ENCODE measurements around the gene WDR76. TPM values are rescaled to one million over a fixed set of nuclear protein-coding genes. Genes with fewer than 3 reads are reported as not detected.
"Not testable (repeated sequence)": the region's sequence is repeated elsewhere in the genome, so short reads cannot be mapped to it uniquely, and the experiment has no call there.

WDR76 gene
- total and polyA plus RNA-seq, 7 experiments from 2014 or later: 6.6 to 62.1 (median 9.3) TPM

GRCh38 chr15:43831519-43832052, 4.8 kb downstream of the WDR76 start:
- ATAC-seq; intact Hi-C loops (cut with micrococcal nuclease); H3K27me3 ChIP-seq (ENCODE audit: control insufficient read depth in 2 of 2, insufficient read depth in 2 of 2, low read length in 2 of 2); DNase-seq; H3K27me3 Mint-ChIP-seq; H3K27ac ChIP-seq (ENCODE audit: low read depth, low read length); H3K9me3 ChIP-seq (ENCODE audit: control insufficient read depth in 2 of 3, low read length in 3 of 3); H3K4me3 ChIP-seq (ENCODE audit: low read length); H3K9me3 Mint-ChIP-seq; H3K36me3 ChIP-seq (ENCODE audit: control insufficient read depth in 2 of 3, insufficient read depth in 3 of 3, low read length in 3 of 3); H3K4me1 ChIP-seq (ENCODE audit: control insufficient read depth in 2 of 2, insufficient read depth in 2 of 2, low read length in 2 of 2): not testable (repeated sequence)
- H3K36me3 Mint-ChIP-seq: peaks cover 0 to 24% (median 8%) of the 10 kb centered on the region in 5 donors
- H3K4me1 Mint-ChIP-seq: peaks cover 26 to 43% (median 39%) of the 10 kb centered on the region in 7 donors
- peak overlapping the region in 1 of 10 donors; percentile 67 for H3K4me3 Mint-ChIP-seq
- ChIA-PET CTCF (interaction anchor here (0.5 to 0.8 kb wide), 2 partner anchors 666 to 746 kb away, joined by 3 to 4 read pairs; no protein-coding TSS in a partner anchor), POLR2A (interaction anchor here (1.1 kb wide), 1 partner anchor 38 kb away, joined by 5 read pairs; no protein-coding TSS in a partner anchor)
- H3K27ac Mint-ChIP-seq: peak overlapping the region in 4 of 9 donors; percentile 8 to 75 (median 42)

- H3K4me1 Mint-ChIP-seq: peaks cover 21 to 43% (median 32%) of the 10 kb centered on the region in 7 donors
- intact Hi-C loops (cut with micrococcal nuclease); H3K27me3 Mint-ChIP-seq; H3K9me3 Mint-ChIP-seq; ATAC-seq; H3K4me3 ChIP-seq (ENCODE audit: low read length); H3K27ac ChIP-seq (ENCODE audit: low read depth, low read length); POLR2A ChIA-PET; H3K9me3 ChIP-seq (ENCODE audit: control insufficient read depth in 2 of 3, low read length in 3 of 3); H3K4me1 ChIP-seq (ENCODE audit: control insufficient read depth in 2 of 2, insufficient read depth in 2 of 2, low read length in 2 of 2); H3K27me3 ChIP-seq (ENCODE audit: control insufficient read depth in 2 of 2, insufficient read depth in 2 of 2, low read length in 2 of 2); H3K36me3 ChIP-seq (ENCODE audit: control insufficient read depth in 2 of 3, insufficient read depth in 3 of 3, low read length in 3 of 3); DNase-seq: not testable (repeated sequence)
- H3K36me3 Mint-ChIP-seq: peaks cover 0 to 24% (median 11%) of the 10 kb centered on the region in 5 donors
- peak overlapping the region in 1 of 10 donors; percentile 67 for H3K4me3 Mint-ChIP-seq
- peak overlapping the region in 2 of 9 donors; percentile 8 to 75 for H3K27ac Mint-ChIP-seq
- CTCF ChIA-PET: interaction anchor here (0.8 kb wide), 1 partner anchor 1625 kb away, joined by 4 read pairs; no protein-coding TSS in a partner anchor
These were observed 5.7 kb downstream of the WDR76 start for GRCh38 chr15:43832485-43832884.

- intact Hi-C loops (cut with micrococcal nuclease): no loop called here
- no peak overlapping the region for H3K4me3 Mint-ChIP-seq
- Histone ChIP-seq H3K36me3 (ENCODE audit: control insufficient read depth in 2 of 3, insufficient read depth in 3 of 3, low read length in 3 of 3) (peaks cover 0 to 21% (median 4%) of the 10 kb centered on the region in 3 experiments), H3K27ac (ENCODE audit: low read depth, low read length) (no peak overlapping the region), H3K9me3 (ENCODE audit: control insufficient read depth in 2 of 3, low read length in 3 of 3) (no peaks in the 10 kb centered on the region), H3K4me3 (ENCODE audit: low read length) (no peak overlapping the region), H3K27me3 (ENCODE audit: control insufficient read depth in 2 of 2, insufficient read depth in 2 of 2, low read length in 2 of 2) (no peaks in the 10 kb centered on the region), H3K4me1 (ENCODE audit: control insufficient read depth in 2 of 2, insufficient read depth in 2 of 2, low read length in 2 of 2) (no peaks in the 10 kb centered on the region)
- no peaks in the 10 kb centered on the region for H3K27me3 Mint-ChIP-seq
- no peak for ATAC-seq
- ChIA-PET CTCF (interaction anchor here (0.6 kb wide), 1 partner anchor 553 kb away, joined by 9 read pairs; no protein-coding TSS in a partner anchor), POLR2A (no interaction called here)
- peak overlapping the region in 1 of 9 donors; percentile 12 for H3K27ac Mint-ChIP-seq
- peaks cover 0 to 30% (median 18%) of the 10 kb centered on the region in 5 donors for H3K36me3 Mint-ChIP-seq
- DNase-seq: no peak
- no peaks in the 10 kb centered on the region for H3K9me3 Mint-ChIP-seq
- H3K4me1 Mint-ChIP-seq: peaks cover 0 to 6% (median 0%) of the 10 kb centered on the region in 7 donors
These were observed 18.6 kb downstream of the WDR76 start for GRCh38 chr15:43845421-43845820.

GRCh38 chr15:43851251-43851650, 24.4 kb downstream of the WDR76 start:
- no peak overlapping the region for H3K4me3 ChIP-seq (ENCODE audit: low read length)
- ATAC-seq (no peak), DNase-seq (no peak)
- H3K36me3 ChIP-seq (ENCODE audit: control insufficient read depth in 2 of 3, insufficient read depth in 3 of 3, low read length in 3 of 3): peaks cover 0 to 19% (median 4%) of the 10 kb centered on the region in 3 experiments
- H3K27ac ChIP-seq (ENCODE audit: low read depth, low read length): no peak overlapping the region
- no peaks in the 10 kb centered on the region for H3K27me3 ChIP-seq (ENCODE audit: control insufficient read depth in 2 of 2, insufficient read depth in 2 of 2, low read length in 2 of 2)
- H3K4me3 Mint-ChIP-seq: no peak overlapping the region
- no peaks in the 10 kb centered on the region for H3K27me3 Mint-ChIP-seq
- H3K4me1 Mint-ChIP-seq: peaks cover 0 to 5% (median 0%) of the 10 kb centered on the region in 7 donors
- intact Hi-C loops (cut with micrococcal nuclease): no loop called here
- POLR2A ChIA-PET: interaction anchor here (0.6 kb wide), 1 partner anchor 106 kb away, joined by 3 read pairs; no protein-coding TSS in a partner anchor
- H3K36me3 Mint-ChIP-seq: peaks cover 0 to 42% (median 23%) of the 10 kb centered on the region in 5 donors
- no peaks in the 10 kb centered on the region for H3K4me1 ChIP-seq (ENCODE audit: control insufficient read depth in 2 of 2, insufficient read depth in 2 of 2, low read length in 2 of 2)
- no peaks in the 10 kb centered on the region for H3K9me3 ChIP-seq (ENCODE audit: control insufficient read depth in 2 of 3, low read length in 3 of 3)
- CTCF ChIA-PET: no interaction called here
- no peaks in the 10 kb centered on the region for H3K9me3 Mint-ChIP-seq
- no peak overlapping the region for H3K27ac Mint-ChIP-seq

- H3K36me3 ChIP-seq (ENCODE audit: control insufficient read depth in 2 of 3, insufficient read depth in 3 of 3, low read length in 3 of 3): peaks cover 0 to 15% (median 4%) of the 10 kb centered on the region in 3 experiments
- no peaks in the 10 kb centered on the region for H3K9me3 ChIP-seq (ENCODE audit: control insufficient read depth in 2 of 3, low read length in 3 of 3)
- POLR2A ChIA-PET: no interaction called here
- no peak overlapping the region for H3K4me3 Mint-ChIP-seq
- no peak overlapping the region for H3K4me3 ChIP-seq (ENCODE audit: low read length)
- H3K9me3 Mint-ChIP-seq: no peaks in the 10 kb centered on the region
- no peak overlapping the region for H3K27ac Mint-ChIP-seq
- no peak overlapping the region for H3K27ac ChIP-seq (ENCODE audit: low read depth, low read length)
- intact Hi-C loops (cut with micrococcal nuclease): no loop called here
- H3K4me1 ChIP-seq (ENCODE audit: control insufficient read depth in 2 of 2, insufficient read depth in 2 of 2, low read length in 2 of 2): no peaks in the 10 kb centered on the region
- peaks cover 0 to 43% (median 28%) of the 10 kb centered on the region in 5 donors for H3K36me3 Mint-ChIP-seq
- peaks cover 0 to 6% (median 0%) of the 10 kb centered on the region in 7 donors for H3K4me1 Mint-ChIP-seq
- H3K27me3 Mint-ChIP-seq: no peaks in the 10 kb centered on the region
- CTCF ChIA-PET: no interaction called here
- ATAC-seq (no peak), DNase-seq (no peak)
- no peaks in the 10 kb centered on the region for H3K27me3 ChIP-seq (ENCODE audit: control insufficient read depth in 2 of 2, insufficient read depth in 2 of 2, low read length in 2 of 2)
These were observed 25.8 kb downstream of the WDR76 start for GRCh38 chr15:43852607-43853006.

DNA sequence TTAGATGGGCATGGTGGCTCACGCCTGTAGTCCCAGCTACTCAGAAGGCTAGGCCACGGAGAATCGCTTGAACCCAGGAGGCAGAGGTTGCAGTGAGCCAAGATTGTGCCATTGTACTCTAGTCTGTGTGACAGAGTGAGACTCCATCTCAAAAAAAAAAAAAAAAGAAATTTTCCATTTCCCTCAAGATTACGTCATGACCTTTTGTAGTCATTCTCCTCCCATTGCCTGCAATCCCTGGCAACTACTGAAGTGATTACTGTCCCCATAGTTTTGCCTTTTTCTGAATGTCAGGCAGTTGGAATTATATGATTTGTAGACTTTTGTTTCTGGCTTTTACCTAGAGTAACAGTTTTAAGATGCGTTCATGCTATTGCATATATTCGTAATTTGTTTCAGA, 28.0 kb downstream of the WDR76 start:
- no peak overlapping the region for H3K27ac ChIP-seq (ENCODE audit: low read depth, low read length)
- H3K9me3 ChIP-seq (ENCODE audit: control insufficient read depth in 2 of 3, low read length in 3 of 3): no peaks in the 10 kb centered on the region
- POLR2A ChIA-PET: no interaction called here
- peaks cover 0 to 52% (median 30%) of the 10 kb centered on the region in 5 donors for H3K36me3 Mint-ChIP-seq
- intact Hi-C loops (cut with micrococcal nuclease): no loop called here
- H3K27me3 ChIP-seq (ENCODE audit: control insufficient read depth in 2 of 2, insufficient read depth in 2 of 2, low read length in 2 of 2): no peaks in the 10 kb centered on the region
- peaks cover 0 to 6% (median 0%) of the 10 kb centered on the region in 7 donors for H3K4me1 Mint-ChIP-seq
- no peak overlapping the region for H3K4me3 ChIP-seq (ENCODE audit: low read length)
- H3K4me3 Mint-ChIP-seq: no peak overlapping the region
- ATAC-seq: no peak
- H3K27me3 Mint-ChIP-seq: no peaks in the 10 kb centered on the region
- no peak for DNase-seq
- peaks cover 0 to 31% (median 4%) of the 10 kb centered on the region in 3 experiments for H3K36me3 ChIP-seq (ENCODE audit: control insufficient read depth in 2 of 3, insufficient read depth in 3 of 3, low read length in 3 of 3)
- CTCF ChIA-PET: no interaction called here
- no peak overlapping the region for H3K27ac Mint-ChIP-seq
- H3K9me3 Mint-ChIP-seq: no peaks in the 10 kb centered on the region
- H3K4me1 ChIP-seq (ENCODE audit: control insufficient read depth in 2 of 2, insufficient read depth in 2 of 2, low read length in 2 of 2): no peaks in the 10 kb centered on the region

- ATAC-seq: no peak
- Histone ChIP-seq H3K27me3 (ENCODE audit: control insufficient read depth in 2 of 2, insufficient read depth in 2 of 2, low read length in 2 of 2) (no peaks in the 10 kb centered on the region), H3K4me3 (ENCODE audit: low read length) (no peak overlapping the region), H3K9me3 (ENCODE audit: control insufficient read depth in 2 of 3, low read length in 3 of 3) (no peaks in the 10 kb centered on the region), H3K4me1 (ENCODE audit: control insufficient read depth in 2 of 2, insufficient read depth in 2 of 2, low read length in 2 of 2) (no peaks in the 10 kb centered on the region), H3K36me3 (ENCODE audit: control insufficient read depth in 2 of 3, insufficient read depth in 3 of 3, low read length in 3 of 3) (peaks cover 4 to 30% (median 4%) of the 10 kb centered on the region in 3 experiments), H3K27ac (ENCODE audit: low read depth, low read length) (no peak overlapping the region)
- peak overlapping the region in 1 of 10 donors; percentile 19 for H3K4me3 Mint-ChIP-seq
- intact Hi-C loops (cut with micrococcal nuclease): no loop called here
- H3K27me3 Mint-ChIP-seq: no peaks in the 10 kb centered on the region
- CTCF ChIA-PET: no interaction called here
- POLR2A ChIA-PET: no interaction called here
- peaks cover 0 to 6% (median 0%) of the 10 kb centered on the region in 7 donors for H3K4me1 Mint-ChIP-seq
- H3K36me3 Mint-ChIP-seq: peaks cover 0 to 36% (median 20%) of the 10 kb centered on the region in 5 donors
- H3K9me3 Mint-ChIP-seq: no peaks in the 10 kb centered on the region
- DNase-seq: no peak
- peak overlapping the region in 3 of 9 donors; percentile 53 to 83 (median 60) for H3K27ac Mint-ChIP-seq
These were observed 32.7 kb downstream of the WDR76 start for GRCh38 chr15:43859546-43859945.

All from naive thymus-derived CD4-positive, alpha-beta T cell (primary cell).